Smooth muscle cell (in vitro differentiated cells): ENCODE measurements around the gene ZNF570. TPM values are rescaled to one million over a fixed set of nuclear protein-coding genes. Genes with fewer than 3 reads are reported as not detected.

Source experiments
- DNase-seq: peaks from one replicate; lab custom pipeline; 2025; ENCODE audit not compliant: unreplicated experiment; lab: John Stamatoyannopoulos, UW
- H2AFZ ChIP-seq: fragments of 200-600 bp; sonication (generic); 2 replicates; pipeline ENCODE4 v1.6.0; 2016; ENCODE audit warnings: antibody characterized with exemption, low read depth, mild to moderate bottlenecking
- H3F3A ChIP-seq: fragments of 200-600 bp; sonication (generic); 2 replicates; pipeline ENCODE4 v1.6.0; 2017; ENCODE audit warnings: antibody characterized with exemption, low read depth
- H3K27ac ChIP-seq: fragments of 200-600 bp; sonication (generic); 2 replicates; pipeline ENCODE4 v1.5.1; 2016; ENCODE audit warnings: low read depth, mild to moderate bottlenecking
- H3K27me3 ChIP-seq: fragments of 200-600 bp; sonication (generic); 2 replicates; pipeline ENCODE4 v1.6.1; 2016; ENCODE audit warnings: low read depth, mild to moderate bottlenecking
- H3K36me3 ChIP-seq: fragments of 200-600 bp; sonication (generic); 2 replicates; pipeline ENCODE4 v1.5.1; 2016; ENCODE audit warnings: low read depth
- H3K4me1 ChIP-seq: fragments of 200-600 bp; sonication (generic); 2 replicates; pipeline ENCODE4 v1.5.1; 2016; ENCODE audit warnings: low read depth
- H3K4me2 ChIP-seq: fragments of 200-600 bp; sonication (generic); 2 replicates; pipeline ENCODE4 v1.6.0; 2016; ENCODE audit warnings: mild to moderate bottlenecking
- H3K4me3 ChIP-seq: fragments of 200-600 bp; sonication (generic); 2 replicates; pipeline ENCODE4 v1.5.1; 2016; ENCODE audit warnings: mild to moderate bottlenecking
- H3K79me2 ChIP-seq: fragments of 200-600 bp; sonication (generic); 2 replicates; pipeline ENCODE4 v1.6.0; 2016; ENCODE audit warnings: low read depth, mild to moderate bottlenecking
- H3K9ac ChIP-seq: fragments of 200-600 bp; sonication (generic); 2 replicates; pipeline ENCODE4 v1.6.0; 2016; ENCODE audit warnings: low read depth
- H3K9me3 ChIP-seq: fragments of 200-600 bp; sonication (generic); replicated peaks from 2 replicates; pipeline ENCODE4 v1.5.1; 2016; ENCODE audit warnings: low read depth
- H4K20me1 ChIP-seq: fragments of 200-600 bp; sonication (generic); 2 replicates; pipeline ENCODE4 v1.6.0; 2016; ENCODE audit warnings: low read depth
- CTCF ChIP-seq: fragments of 200-600 bp; sonication (generic); IDR thresholded peaks from 2 replicates; pipeline ENCODE4 v1.5.1; 2017; ENCODE audit warnings: borderline replicate concordance, mild to moderate bottlenecking, antibody characterized with exemption; ENCODE audit not compliant: insufficient read depth, poor library complexity, severe bottlenecking
- WGBS: methylation state at CpG from one replicate; pipeline ENCODE4 v1.1.7; 2016; ENCODE audit warnings: low lambda C conversion rate; 5-methylcytosine and 5-hydroxymethylcytosine counted together
- polyA plus RNA-seq: library from polyadenylated mRNA; unstranded; fragments of >200 nt; fragmentation: Nextera tagmentation; extraction: Ambion mirVana; gene quantifications from 2 replicates; pipeline ENCODE4 v1.2.1, GENCODE V29; 2016
- total RNA-seq: library from RNA; depleted of rRNA; stranded (reverse); fragments of >200 nt; gene quantifications from 2 replicates; pipeline ENCODE4 v1.2.3, GENCODE V29; 2014

ZNF570 gene
- total and polyA plus RNA-seq, 2 experiments from 2014 or later = 2.3 to 10.0 TPM

GRCh38 chr19:37472165-37472564 is 3.0 kb downstream of the ZNF570 start:
- peaks cover 18% of the 10 kb centered on the region for H3K9me3 ChIP-seq
- H3K79me2 ChIP-seq = peaks cover 38% of the 10 kb centered on the region
- no peaks in the 10 kb centered on the region for H4K20me1 ChIP-seq
- DNase-seq = no peak
- no peaks in the 10 kb centered on the region for H3K27me3 ChIP-seq
- no peak overlapping the region for H3K4me3 ChIP-seq
- H3K36me3 ChIP-seq = peaks cover 39% of the 10 kb centered on the region
- H3K4me2 ChIP-seq = no peak overlapping the region
- H3K4me1 ChIP-seq = peaks cover 7% of the 10 kb centered on the region
- WGBS = 99% methylated on average over 9 of the region's 9 CpGs
- H2AFZ ChIP-seq = no peak overlapping the region
- no peak overlapping the region for H3K9ac ChIP-seq
- no peaks in the 10 kb centered on the region for H3F3A ChIP-seq
- no peak overlapping the region for H3K27ac ChIP-seq
- no peak for TF ChIP-seq CTCF

GRCh38 chr19:37484406-37485168 is 15.4 kb downstream of the ZNF570 start:
- H3K36me3 ChIP-seq = peaks cover 71% of the 10 kb centered on the region
- no peak for DNase-seq
- WGBS = 96% methylated on average over 8 of the region's 8 CpGs
- no peaks in the 10 kb centered on the region for H3F3A ChIP-seq
- H3K4me2 ChIP-seq = no peak overlapping the region
- H3K27ac ChIP-seq = no peak overlapping the region
- H3K9ac ChIP-seq = no peak overlapping the region
- H3K4me3 ChIP-seq = peak overlapping the region; percentile 26
- peaks cover 83% of the 10 kb centered on the region for H3K9me3 ChIP-seq
- H4K20me1 ChIP-seq = no peaks in the 10 kb centered on the region
- H3K79me2 ChIP-seq = no peaks in the 10 kb centered on the region
- no peaks in the 10 kb centered on the region for H3K27me3 ChIP-seq
- no peaks in the 10 kb centered on the region for H3K4me1 ChIP-seq
- no peak for TF ChIP-seq CTCF
- H2AFZ ChIP-seq = no peak overlapping the region

GRCh38 chr19:37492213-37492612 is 23.1 kb downstream of the ZNF570 start:
- DNase-seq = no peak
- no peak for TF ChIP-seq CTCF
- H3F3A ChIP-seq = no peaks in the 10 kb centered on the region
- WGBS = 68% methylated on average over 3 of the region's 3 CpGs
- H3K36me3 ChIP-seq = peaks cover 6% of the 10 kb centered on the region
- no peaks in the 10 kb centered on the region for H3K27me3 ChIP-seq
- H3K9me3 ChIP-seq = peaks cover 18% of the 10 kb centered on the region
- H3K79me2 ChIP-seq = no peaks in the 10 kb centered on the region
- no peak overlapping the region for H3K27ac ChIP-seq
- H2AFZ ChIP-seq = no peak overlapping the region
- H4K20me1 ChIP-seq = no peaks in the 10 kb centered on the region
- H3K4me2 ChIP-seq = no peak overlapping the region
- no peak overlapping the region for H3K4me3 ChIP-seq
- H3K9ac ChIP-seq = no peak overlapping the region
- H3K4me1 ChIP-seq = no peaks in the 10 kb centered on the region

GRCh38 chr19:37505958-37506386 is 36.8 kb downstream of the ZNF570 start:
- Histone ChIP-seq H3K27me3 (no peaks in the 10 kb centered on the region), H3K36me3 (peaks cover under 1% of the 10 kb centered on the region), H3F3A (no peaks in the 10 kb centered on the region), H3K4me3 (peak overlapping the region; percentile 73), H3K9ac (peak overlapping the region; percentile 75), H3K4me1 (peaks cover 7% of the 10 kb centered on the region), H3K9me3 (peaks cover 6% of the 10 kb centered on the region), H3K79me2 (no peaks in the 10 kb centered on the region), H4K20me1 (no peaks in the 10 kb centered on the region), H2AFZ (peak overlapping the region; percentile 91), H3K27ac (peak overlapping the region; percentile 80), H3K4me2 (peak overlapping the region; percentile 92)
- 16% methylated on average over 12 of the region's 12 CpGs for WGBS
- no peak for DNase-seq
- no peak for TF ChIP-seq CTCF
